ENCODE results near the gene ETV7. TPM values are rescaled to one million over a fixed set of nuclear protein-coding genes. Genes with fewer than 3 reads are reported as not detected.

Gene ETV7
- polyA plus RNA-seq, 3 donors, result 0.10 to 2.2 (median 1.5) TPM

- H3K27ac Mint-ChIP-seq, result peak overlapping the region in 1 of 7 donors; percentile 35
- no peak for DNase-seq
- 17% methylated on average over 1 of the region's 2 CpGs for WGBS (ENCODE audit: insufficient coverage)
Observed at GRCh38 chr6:36384095-36384494, 3.4 kb downstream of the ETV7 start.

GRCh38 chr6:36383606-36384005, 3.9 kb downstream of the ETV7 start:
- peaks cover 4 to 20% of the 10 kb centered on the region in 2 donors for H3K27me3 ChIP-seq (ENCODE audit: control insufficient read depth in 2 of 2, insufficient read depth in 2 of 2, low read length in 2 of 2)
- H2AFZ ChIP-seq (ENCODE audit: insufficient read depth, low read depth, low read length, poor library complexity, severe bottlenecking), result no peak overlapping the region
- H3K27me3 Mint-ChIP-seq (ENCODE audit: low read depth in 3 of 3), result peaks cover 12 to 34% (median 34%) of the 10 kb centered on the region in 3 donors
- no peak overlapping the region for H3K9ac ChIP-seq (ENCODE audit: insufficient read depth, low read length, poor library complexity, severe bottlenecking)
- no peak overlapping the region for H3K4me2 ChIP-seq (replicated peaks; ENCODE audit: extremely low read depth, low read length, poor library complexity, severe bottlenecking)
- peaks cover 0 to 6% (median 2%) of the 10 kb centered on the region in 7 donors for H3K9me3 Mint-ChIP-seq
- WGBS (ENCODE audit: insufficient coverage), result no CpG with 5 or more reads among the region's 2 CpGs
- H3K27ac ChIP-seq (ENCODE audit: low read depth in 1 of 2, low read length in 2 of 2), result no peak overlapping the region
- peaks cover 8 to 15% of the 10 kb centered on the region in 2 donors for H3K36me3 Mint-ChIP-seq
- H3K9me3 ChIP-seq (replicated peaks in 1 of 2; ENCODE audit: control insufficient read depth in 1 of 2, insufficient read depth in 1 of 2, low read length in 2 of 2), result no peaks in the 10 kb centered on the region
- H4K20me1 ChIP-seq (ENCODE audit: insufficient read depth, low read length), result no peaks in the 10 kb centered on the region
- intact Hi-C loops (cut with micrococcal nuclease), result no loop called here
- no peaks in the 10 kb centered on the region for H3K36me3 ChIP-seq (replicated peaks in 1 of 2; ENCODE audit: control insufficient read depth in 1 of 2, insufficient read depth in 2 of 2, low read length in 2 of 2)
- TF ChIP-seq CTCF (IDR thresholded peaks at IDR 0.05), result no peak
- H3K4me3 Mint-ChIP-seq, result no peak overlapping the region
- H3K4me3 ChIP-seq (replicated peaks in 1 of 3; ENCODE audit: low read depth in 2 of 3, low read length in 3 of 3), result no peak overlapping the region
- peak overlapping the region in 1 of 7 donors; percentile 35 for H3K27ac Mint-ChIP-seq
- DNase-seq, result no peak
- peaks cover 18 to 24% of the 10 kb centered on the region in 2 donors for H3K4me1 ChIP-seq (ENCODE audit: control insufficient read depth in 1 of 2, insufficient read depth in 2 of 2, low read length in 2 of 2)
- peaks cover 27% of the 10 kb centered on the region for H3K4me1 Mint-ChIP-seq
- no peaks in the 10 kb centered on the region for H3K79me2 ChIP-seq (ENCODE audit: insufficient read depth, low read length)

More at GRCh38 chr6:36384095-36384494, 3.4 kb downstream of the ETV7 start:
- peaks cover 6 to 24% of the 10 kb centered on the region in 2 donors for H3K27me3 ChIP-seq (ENCODE audit: control insufficient read depth in 2 of 2, insufficient read depth in 2 of 2, low read length in 2 of 2)
- no peak overlapping the region for H3K4me3 ChIP-seq (replicated peaks in 1 of 3; ENCODE audit: low read depth in 2 of 3, low read length in 3 of 3)
- no peak for TF ChIP-seq CTCF (IDR thresholded peaks at IDR 0.05)
- no peaks in the 10 kb centered on the region for H3K36me3 ChIP-seq (replicated peaks in 1 of 2; ENCODE audit: control insufficient read depth in 1 of 2, insufficient read depth in 2 of 2, low read length in 2 of 2)
- H2AFZ ChIP-seq (ENCODE audit: insufficient read depth, low read depth, low read length, poor library complexity, severe bottlenecking), result no peak overlapping the region
- intact Hi-C loops (cut with micrococcal nuclease), result no loop called here
- H3K27ac ChIP-seq (ENCODE audit: low read depth in 1 of 2, low read length in 2 of 2), result no peak overlapping the region
- no peaks in the 10 kb centered on the region for H4K20me1 ChIP-seq (ENCODE audit: insufficient read depth, low read length)
- H3K79me2 ChIP-seq (ENCODE audit: insufficient read depth, low read length), result no peaks in the 10 kb centered on the region
- peaks cover 13 to 38% (median 36%) of the 10 kb centered on the region in 3 donors for H3K27me3 Mint-ChIP-seq (ENCODE audit: low read depth in 3 of 3)
- H3K9ac ChIP-seq (ENCODE audit: insufficient read depth, low read length, poor library complexity, severe bottlenecking), result no peak overlapping the region
- H3K4me3 Mint-ChIP-seq, result no peak overlapping the region
- no peak overlapping the region for H3K4me2 ChIP-seq (replicated peaks; ENCODE audit: extremely low read depth, low read length, poor library complexity, severe bottlenecking)
- H3K9me3 ChIP-seq (replicated peaks in 1 of 2; ENCODE audit: control insufficient read depth in 1 of 2, insufficient read depth in 1 of 2, low read length in 2 of 2), result no peaks in the 10 kb centered on the region
- H3K9me3 Mint-ChIP-seq, result peaks cover 0 to 6% (median 3%) of the 10 kb centered on the region in 7 donors
- H3K4me1 Mint-ChIP-seq, result peaks cover 27% of the 10 kb centered on the region
- peaks cover 18 to 24% of the 10 kb centered on the region in 2 donors for H3K4me1 ChIP-seq (ENCODE audit: control insufficient read depth in 1 of 2, insufficient read depth in 2 of 2, low read length in 2 of 2)
- peaks cover 8 to 11% of the 10 kb centered on the region in 2 donors for H3K36me3 Mint-ChIP-seq

All from CD14-positive monocyte (primary cell).